Measurements from ENCODE around the gene KCNG1. TPM values are rescaled to one million over a fixed set of nuclear protein-coding genes. Genes with fewer than 3 reads are reported as not detected.

The KCNG1 gene
- total RNA-seq, 1 experiment from 2014 or later = 2.4 TPM

DNA sequence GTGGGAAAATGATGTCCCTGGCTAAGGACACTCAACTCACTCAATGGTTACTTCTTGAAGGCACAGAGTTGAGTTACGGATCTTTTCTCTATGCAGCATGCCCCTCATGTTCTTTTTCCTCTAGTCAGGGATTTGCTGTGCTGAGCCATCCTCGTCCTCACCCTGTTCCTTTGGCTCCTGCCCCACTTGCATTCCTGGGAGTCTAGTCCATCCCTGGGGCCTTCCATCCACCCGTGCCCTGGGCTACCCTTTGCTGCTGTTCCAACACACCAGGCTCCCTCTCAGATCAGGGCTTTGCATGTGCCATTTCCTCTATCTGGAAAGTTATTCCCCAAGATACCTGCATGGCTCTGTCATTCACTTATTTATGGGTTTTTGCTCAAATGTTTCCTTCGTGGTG is 13.3 kb upstream of the KCNG1 start:
- DNase-seq (ENCODE audit: low read depth) = no peak

DNA sequence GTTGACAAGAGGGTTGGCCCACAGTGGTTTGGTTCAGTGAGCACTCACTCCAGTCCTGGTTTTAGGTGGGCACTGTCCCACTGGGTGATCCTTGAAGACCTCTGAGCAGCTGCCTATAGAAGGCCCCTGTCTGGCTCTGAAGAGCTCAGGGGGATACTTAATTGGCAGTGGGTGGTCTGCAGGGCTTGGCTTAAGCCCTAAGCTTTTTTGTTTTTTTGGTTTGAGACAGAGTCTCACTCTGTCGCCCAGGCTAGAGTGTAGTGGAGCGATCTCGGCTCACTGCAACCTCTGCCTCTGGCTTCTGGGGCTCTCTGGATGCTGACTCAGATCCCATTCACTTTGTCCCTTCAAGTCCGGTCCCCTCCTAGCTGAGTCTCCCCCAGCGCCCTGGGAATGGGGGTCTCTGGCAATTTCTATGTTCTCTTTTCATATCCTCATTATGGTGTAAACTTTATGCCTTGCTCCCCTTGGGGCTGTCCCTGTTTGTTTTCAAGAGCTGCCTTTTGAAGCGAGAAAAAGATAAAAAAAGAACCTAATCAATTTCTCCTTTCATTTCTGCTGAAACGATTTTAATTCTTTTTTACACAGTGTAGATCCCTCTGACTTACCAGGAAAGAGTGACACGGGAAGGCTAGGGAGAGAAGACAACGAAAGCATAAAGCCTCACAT is 12.2 kb upstream of the KCNG1 start:
- no peak for DNase-seq (ENCODE audit: low read depth)

DNA sequence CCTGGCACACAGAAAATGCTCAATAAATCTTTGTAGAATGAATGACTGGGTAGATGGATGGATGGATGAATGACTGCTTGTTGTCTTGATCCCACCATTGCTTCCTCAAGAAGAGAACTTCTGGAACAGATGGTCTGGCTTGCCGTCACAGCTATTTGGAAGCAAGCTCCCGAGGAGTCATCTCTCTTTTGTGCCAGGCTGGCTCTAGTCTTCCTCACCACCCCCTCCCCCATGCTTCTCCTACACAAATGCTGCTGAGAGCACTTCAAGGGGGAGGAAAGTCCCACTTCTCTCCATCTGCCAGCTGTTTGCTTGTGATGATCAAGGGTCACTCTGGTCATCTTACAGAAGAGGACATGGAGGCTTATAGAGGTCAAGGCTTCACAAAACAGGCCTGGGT is 11.6 kb upstream of the KCNG1 start:
- DNase-seq (ENCODE audit: low read depth) = no peak

GRCh38 chr20:51029963-51030920 is 7.3 kb upstream of the KCNG1 start:
- DNase-seq (ENCODE audit: low read depth) = no peak

DNA sequence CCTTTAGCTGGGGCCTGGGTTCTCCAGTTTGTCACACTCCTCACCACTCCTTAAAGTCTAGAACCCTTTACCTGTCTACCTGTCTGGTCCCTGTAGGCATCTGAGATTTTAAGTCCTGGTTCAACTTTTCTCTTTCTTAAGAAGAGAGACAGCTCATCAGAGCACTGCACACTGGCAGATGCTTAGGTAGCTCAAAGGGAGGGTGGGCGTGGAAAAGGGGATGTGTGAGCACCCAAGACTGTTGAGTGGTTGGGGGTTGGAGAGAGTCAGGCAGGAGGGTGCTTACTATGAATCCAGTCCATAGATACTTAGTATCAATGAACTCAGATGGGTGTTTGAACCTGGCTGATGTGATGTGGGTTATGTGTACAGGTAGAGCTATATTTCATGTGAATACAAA is 6.6 kb upstream of the KCNG1 start:
- DNase-seq (ENCODE audit: low read depth) = no peak

DNA sequence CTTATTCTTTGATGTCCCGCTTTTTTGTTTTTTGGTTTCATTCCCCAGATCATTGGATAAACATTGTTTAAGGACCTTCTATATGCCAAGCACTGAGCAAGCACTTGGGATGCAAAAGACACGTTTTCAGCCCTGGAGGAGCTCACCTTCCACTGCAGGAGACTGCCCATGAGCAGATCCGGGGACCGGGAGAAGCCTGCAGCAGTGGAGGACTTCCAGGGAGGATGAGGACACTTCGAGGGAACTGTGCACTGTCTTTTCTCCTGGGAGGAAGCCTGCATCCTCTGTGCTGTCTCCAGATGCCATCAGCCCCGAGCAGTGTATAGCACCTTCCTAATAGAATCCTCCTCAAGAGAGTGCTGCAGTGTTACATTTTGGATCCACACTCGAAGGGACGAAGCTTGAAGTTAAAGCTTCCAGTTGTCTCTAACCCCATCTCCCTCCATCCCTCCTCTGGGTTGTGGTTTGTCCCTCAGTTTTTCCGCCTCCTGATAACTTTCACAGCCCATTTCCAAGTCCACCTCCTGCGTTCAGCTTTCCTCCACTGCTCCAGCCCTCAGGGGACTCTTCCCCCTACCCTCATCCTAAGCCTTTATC is 5.8 kb upstream of the KCNG1 start:
- DNase-seq (ENCODE audit: low read depth) = peak; percentile 23

- DNase-seq (ENCODE audit: low read depth) = no peak
Observed at GRCh38 chr20:51027035-51027795, 4.3 kb upstream of the KCNG1 start.

GRCh38 chr20:51026269-51026668 is 3.4 kb upstream of the KCNG1 start:
- peak; percentile 28 for DNase-seq (ENCODE audit: low read depth)

DNA sequence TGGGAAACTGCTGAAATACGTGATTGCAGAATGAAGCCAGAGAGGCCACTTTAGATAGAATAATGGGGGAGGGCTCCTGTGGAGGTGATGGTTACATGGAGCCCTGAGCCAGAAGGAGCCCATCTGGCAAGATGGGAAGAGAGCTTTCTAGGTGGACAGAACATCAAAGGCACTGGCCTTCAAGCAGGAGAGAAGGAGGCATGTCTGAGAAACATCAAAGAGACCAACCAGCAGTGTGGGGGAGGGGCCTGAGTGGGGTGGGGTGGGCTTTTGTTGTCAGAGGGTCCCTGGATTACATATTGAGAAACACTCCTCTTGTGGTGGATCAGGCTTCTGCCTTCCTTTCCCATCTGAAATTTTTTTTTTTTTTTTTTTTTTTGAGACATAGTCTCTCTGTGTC is 1.9 kb upstream of the KCNG1 start:
- no peak for DNase-seq (ENCODE audit: low read depth)

GRCh38 chr20:51023617-51024155 is 779 bp upstream of the KCNG1 start:
- DNase-seq (ENCODE audit: low read depth) = no peak

GRCh38 chr20:51022227-51022802 is 592 bp downstream of the KCNG1 start:
- no peak for DNase-seq (ENCODE audit: low read depth)

DNA sequence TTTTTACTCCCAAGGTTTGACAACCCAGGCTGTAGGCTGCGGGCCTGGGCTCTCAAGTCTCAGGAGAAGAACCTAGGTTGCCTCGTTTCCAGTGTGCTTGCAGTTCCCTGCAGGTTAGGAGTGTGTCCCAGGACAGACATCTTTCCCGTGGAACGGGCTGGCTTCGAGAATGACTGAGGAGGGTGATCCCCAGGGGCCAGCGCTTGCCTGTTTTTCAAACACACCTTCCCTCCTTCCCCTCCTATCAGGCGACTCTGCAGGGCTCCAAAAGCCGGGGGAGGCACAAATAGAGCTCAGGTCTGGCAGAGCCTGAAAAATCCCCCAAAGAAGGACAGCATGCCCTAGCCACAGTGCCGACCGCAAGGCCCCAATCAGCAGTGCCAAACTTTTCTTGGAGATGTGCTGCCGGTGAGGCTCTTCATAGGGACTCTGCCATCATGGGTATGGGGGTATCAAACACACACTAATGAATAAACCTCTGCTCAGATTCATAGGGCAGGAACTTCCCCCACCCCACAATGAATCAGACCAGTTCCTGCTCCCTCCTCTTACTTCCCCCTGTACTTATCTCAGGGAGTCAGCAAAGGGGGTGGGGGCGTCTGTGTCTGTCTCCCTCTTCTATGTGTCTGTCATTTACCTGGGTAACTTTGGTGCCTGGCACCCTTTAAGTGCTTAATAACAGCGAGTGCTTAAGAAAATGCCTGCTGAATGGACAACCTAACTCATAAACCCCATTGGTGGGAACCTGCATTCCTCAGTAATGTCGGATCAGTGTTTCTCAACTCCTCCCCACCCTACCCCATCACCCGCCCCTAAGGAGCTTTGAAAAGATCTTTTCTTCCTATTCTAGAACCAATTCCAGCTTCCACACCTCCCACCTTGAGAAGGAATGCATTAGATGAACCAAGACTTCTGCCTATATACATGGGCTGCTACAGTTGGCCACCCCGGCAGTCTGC is 1.6 kb downstream of the KCNG1 start:
- DNase-seq (ENCODE audit: low read depth) = no peak

DNA sequence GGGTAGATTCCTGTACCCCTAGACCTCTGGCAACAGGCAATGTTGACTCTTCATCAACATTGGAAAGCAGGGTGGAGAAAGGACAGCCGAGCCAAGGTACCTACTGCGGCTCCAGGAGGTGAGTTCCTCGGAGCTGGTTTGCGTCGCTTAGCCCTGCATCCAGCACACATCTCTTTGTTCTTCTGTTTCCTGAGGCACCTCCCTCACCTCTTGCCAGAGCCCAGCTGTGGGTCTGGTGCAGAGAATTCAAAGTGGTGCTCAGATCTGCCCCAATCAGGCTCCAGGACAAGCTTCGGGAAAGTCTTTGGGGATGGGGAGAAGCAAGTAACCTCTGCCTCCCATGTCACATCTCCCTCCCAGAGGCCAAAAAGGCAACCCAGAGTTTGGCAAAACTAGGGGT is 2.2 kb downstream of the KCNG1 start:
- DNase-seq (ENCODE audit: low read depth) = no peak

DNA sequence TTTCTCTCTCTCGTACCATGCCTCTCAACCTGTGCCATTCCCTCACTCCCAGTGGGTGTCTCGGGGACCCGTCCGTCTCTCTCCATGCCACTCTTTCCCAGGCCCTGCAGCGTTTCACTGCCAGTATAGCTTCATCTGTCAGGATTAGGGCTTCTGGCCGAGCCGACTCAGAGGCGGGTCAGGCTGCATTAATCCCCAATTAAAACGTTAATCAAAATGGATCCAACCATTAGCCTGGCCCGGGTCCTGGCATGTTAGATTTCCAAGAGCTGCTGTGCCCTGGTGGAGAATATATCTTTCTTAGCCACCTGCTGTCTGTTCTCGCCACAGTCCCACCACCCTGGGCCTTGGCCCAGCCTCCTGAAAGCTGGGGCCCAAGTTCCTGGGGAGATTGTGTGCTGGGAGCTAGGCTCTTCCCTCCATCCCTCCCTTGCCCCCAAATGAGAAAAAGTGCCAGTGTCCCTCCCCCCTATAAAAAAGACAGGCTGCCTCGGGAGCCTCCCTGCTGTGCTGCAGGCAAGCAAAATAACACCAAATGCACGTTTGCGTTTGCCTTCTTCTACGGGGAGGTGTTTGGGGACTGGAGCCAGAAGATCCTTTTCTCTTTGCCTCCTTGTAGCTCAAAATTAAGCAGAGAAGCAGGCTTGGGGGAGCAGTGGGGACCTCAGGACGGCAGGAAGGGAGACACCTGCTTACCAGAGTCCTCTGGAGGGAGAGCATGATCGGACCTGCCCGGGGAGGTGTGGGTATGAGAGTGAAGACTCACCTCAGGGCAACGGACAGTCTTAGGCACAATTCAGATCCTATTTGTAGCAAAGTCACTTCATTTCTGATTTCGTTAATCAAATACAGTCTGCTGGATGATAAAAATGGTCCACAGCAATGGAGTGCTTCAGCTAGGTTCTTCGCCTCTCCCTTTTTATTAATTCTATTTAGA is 3.0 kb downstream of the KCNG1 start:
- no peak for DNase-seq (ENCODE audit: low read depth)

DNA sequence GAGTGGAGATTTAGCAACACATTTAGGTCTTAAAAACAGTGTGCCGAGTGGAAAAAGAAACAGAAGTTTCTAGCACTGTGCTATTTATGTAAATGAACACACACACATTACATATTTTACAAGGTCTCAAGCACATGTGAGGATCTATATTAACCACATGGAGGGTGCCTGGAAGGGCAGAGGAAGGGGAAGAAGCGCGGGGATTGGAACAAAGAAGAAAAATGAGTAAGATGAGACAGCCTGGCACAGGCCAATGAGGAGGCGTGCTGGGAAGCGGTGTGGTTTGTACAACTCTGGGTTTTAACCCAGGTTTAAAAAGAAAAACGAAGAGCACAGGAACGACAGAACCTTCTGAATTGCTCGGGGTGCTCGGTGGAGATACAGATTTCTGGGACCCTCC is 5.7 kb downstream of the KCNG1 start:
- DNase-seq (ENCODE audit: low read depth) = no peak

- no peak for DNase-seq (ENCODE audit: low read depth)
Observed at GRCh38 chr20:51016521-51016920, 6.4 kb downstream of the KCNG1 start.

GRCh38 chr20:51014797-51015722 is 7.8 kb downstream of the KCNG1 start:
- peak; percentile 61 for DNase-seq (ENCODE audit: low read depth)
